Ishikawa (cell line): ENCODE measurements around the gene EPHB1.

ENCODE experiments used
- CEBPB ChIP-seq: IDR thresholded peaks from 2 replicates; pipeline ENCODE4 v1.6.1; 2012
- CREB1 ChIP-seq: IDR thresholded peaks from 2 replicates; pipeline ENCODE4 v1.6.1; 2012; ENCODE audit warnings: low read depth
- EGR1 ChIP-seq: IDR thresholded peaks from 2 replicates; pipeline ENCODE4 v1.6.1; 2012
- EP300 ChIP-seq: IDR thresholded peaks from 2 replicates; pipeline ENCODE4 v1.6.1; 2012; ENCODE audit warnings: borderline replicate concordance
- FOXM1 ChIP-seq: IDR thresholded peaks from 2 replicates; pipeline ENCODE4 v1.6.1; 2012; ENCODE audit warnings: low read depth, borderline replicate concordance
- NFIC ChIP-seq: IDR thresholded peaks from 2 replicates; pipeline ENCODE4 v1.6.1; 2012
- RAD21 ChIP-seq: IDR thresholded peaks from 2 replicates; pipeline ENCODE4 v1.6.1; 2012; ENCODE audit warnings: low read depth
- REST ChIP-seq: IDR thresholded peaks from 2 replicates; pipeline ENCODE4 v1.6.1; 2012; ENCODE audit warnings: low read depth, mild to moderate bottlenecking
- TAF1 ChIP-seq: IDR thresholded peaks from 2 replicates; pipeline ENCODE4 v1.6.1; 2012; ENCODE audit warnings: low read depth, mild to moderate bottlenecking
- TCF12 ChIP-seq: IDR thresholded peaks from 2 replicates; pipeline ENCODE4 v1.6.1; 2012; ENCODE audit warnings: low read depth
- TEAD4 ChIP-seq: IDR thresholded peaks from 2 replicates; pipeline ENCODE4 v1.6.1; 2012
- USF1 ChIP-seq: IDR thresholded peaks from 2 replicates; pipeline ENCODE4 v1.6.1; 2012
- YY1 ChIP-seq: IDR thresholded peaks from 2 replicates; pipeline ENCODE4 v1.6.1; 2012; ENCODE audit warnings: low read depth
- ZBTB7A ChIP-seq: IDR thresholded peaks from 2 replicates; pipeline ENCODE4 v1.6.1; 2012; ENCODE audit warnings: low read depth
- TF ChIP-seq, protein P1 (sequence below): IDR thresholded peaks from 2 replicates; pipeline ENCODE4 v1.6.1; 2012

EPHB1 gene

DNA sequence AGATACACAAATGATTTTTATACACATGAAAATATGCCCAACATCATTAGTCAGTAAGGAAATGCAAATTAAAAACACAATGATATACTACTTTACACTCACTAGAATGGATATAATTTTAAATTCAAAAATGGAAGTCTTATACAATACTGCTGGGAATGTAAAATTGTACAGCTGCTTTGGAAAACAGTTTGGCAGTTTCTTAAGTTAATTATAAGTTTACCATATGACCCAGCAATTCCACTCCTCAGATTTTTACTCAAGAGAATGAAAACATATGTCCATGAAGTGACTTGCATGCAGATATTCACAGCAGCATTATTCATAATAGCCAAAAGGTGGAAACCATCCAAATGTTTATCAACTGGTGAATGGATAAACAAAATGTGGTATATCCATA lies 281.3 kb downstream of the EPHB1 start:
- TF ChIP-seq NFIC (no peak), FOXM1 (no peak), YY1 (no peak), TEAD4 (no peak), EP300 (no peak), REST (no peak), TAF1 (no peak), ZBTB7A (no peak), CEBPB (no peak)
- TF ChIP-seq, protein P1, sequence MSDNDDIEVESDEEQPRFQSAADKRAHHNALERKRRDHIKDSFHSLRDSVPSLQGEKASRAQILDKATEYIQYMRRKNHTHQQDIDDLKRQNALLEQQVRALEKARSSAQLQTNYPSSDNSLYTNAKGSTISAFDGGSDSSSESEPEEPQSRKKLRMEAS: no peak

DNA sequence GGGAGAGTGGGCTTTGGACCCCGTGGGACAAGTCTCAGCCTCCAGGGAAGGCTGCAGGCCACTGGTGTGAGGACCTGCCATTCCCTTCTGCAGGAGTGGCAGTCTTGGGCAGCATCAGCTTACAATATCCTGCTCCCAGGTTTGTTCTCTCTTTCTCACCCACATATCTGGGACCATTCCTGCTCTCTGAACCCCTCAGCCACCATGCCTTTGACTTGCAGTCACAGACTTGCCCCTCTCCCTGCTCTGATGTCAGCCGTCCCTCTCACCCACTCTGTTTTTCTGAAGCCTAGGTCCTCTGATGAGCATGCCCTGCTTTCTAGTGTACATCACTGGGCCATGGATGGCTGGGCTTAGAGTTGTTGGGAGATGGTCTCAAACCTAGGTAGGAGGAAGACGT lies 282.1 kb downstream of the EPHB1 start:
- TF ChIP-seq ZBTB7A (no peak), EGR1 (no peak), EP300 (no peak)
- TF ChIP-seq, protein P1: no peak

GRCh38 chr3:135078283-135078682 lies 283.2 kb downstream of the EPHB1 start:
- no peak for TF ChIP-seq TCF12
- TF ChIP-seq REST: no peak
- TF ChIP-seq, protein P1: no peak
- no peak for TF ChIP-seq RAD21
- no peak for TF ChIP-seq FOXM1
- TF ChIP-seq TAF1: no peak
- no peak for TF ChIP-seq USF1
- no peak for TF ChIP-seq NFIC
- TF ChIP-seq ZBTB7A: no peak
- TF ChIP-seq TEAD4: no peak
- no peak for TF ChIP-seq YY1
- no peak for TF ChIP-seq CEBPB
- no peak for TF ChIP-seq CREB1
- TF ChIP-seq EP300: no peak
- no peak for TF ChIP-seq EGR1

DNA sequence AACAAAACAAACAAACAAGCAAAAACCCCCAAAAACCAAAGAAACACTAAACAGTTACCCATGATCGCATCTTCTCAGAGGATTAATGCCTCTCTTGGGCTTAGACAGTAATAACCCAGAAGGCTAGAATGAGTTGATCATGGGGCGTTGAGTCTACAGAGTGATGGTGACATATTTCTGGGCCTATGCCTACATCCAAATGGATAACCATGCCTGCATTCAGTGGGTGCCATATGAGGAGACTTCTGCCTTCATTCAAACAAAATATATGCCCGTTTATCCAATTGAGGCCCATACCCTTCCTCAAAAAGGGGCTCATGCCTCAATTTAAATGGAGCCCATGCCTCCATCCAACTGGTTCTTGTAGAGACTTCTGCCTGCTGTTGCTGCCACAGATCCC lies 284.0 kb downstream of the EPHB1 start:
- TF ChIP-seq USF1: no peak
- TF ChIP-seq REST: no peak
- no peak for TF ChIP-seq FOXM1
- no peak for TF ChIP-seq EGR1
- no peak for TF ChIP-seq TEAD4
- no peak for TF ChIP-seq NFIC
- TF ChIP-seq TAF1: no peak
- TF ChIP-seq EP300: no peak
- TF ChIP-seq CREB1: no peak
- no peak for TF ChIP-seq RAD21
- no peak for TF ChIP-seq TCF12
- TF ChIP-seq ZBTB7A: no peak
- TF ChIP-seq YY1: no peak
- TF ChIP-seq CEBPB: no peak
- TF ChIP-seq, protein P1: no peak

- TF ChIP-seq EGR1: no peak
- TF ChIP-seq RAD21: no peak
- no peak for TF ChIP-seq TCF12
- TF ChIP-seq REST: no peak
- no peak for TF ChIP-seq FOXM1
- no peak for TF ChIP-seq CEBPB
- no peak for TF ChIP-seq CREB1
- TF ChIP-seq, protein P1: no peak
- no peak for TF ChIP-seq TAF1
- TF ChIP-seq YY1: no peak
- TF ChIP-seq EP300: no peak
- TF ChIP-seq NFIC: no peak
- TF ChIP-seq ZBTB7A: no peak
- TF ChIP-seq TEAD4: no peak
- TF ChIP-seq USF1: no peak
Measured at GRCh38 chr3:135081451-135081850, 286.4 kb downstream of the EPHB1 start.
